ENCODE data around the gene STX1B.
"Not testable (repeated sequence)": the region's sequence is repeated elsewhere in the genome, so short reads cannot be mapped to it uniquely, and the experiment has no call there.

Gene STX1B

GRCh38 chr16:31011815-31012214 is 1.4 kb upstream of the STX1B start:
- DNase-seq: not testable (repeated sequence)

- DNase-seq: no peak
Measured at GRCh38 chr16:31009894-31010584, 399 bp downstream of the STX1B start.

GRCh38 chr16:31009120-31009519 is 1.3 kb downstream of the STX1B start:
- DNase-seq: no peak

GRCh38 chr16:31008551-31008950 is 1.9 kb downstream of the STX1B start:
- DNase-seq: no peak

GRCh38 chr16:31008149-31008548 is 2.3 kb downstream of the STX1B start:
- DNase-seq: no peak

GRCh38 chr16:31007684-31008083 is 2.8 kb downstream of the STX1B start:
- no peak for DNase-seq

- no peak for DNase-seq
Measured at GRCh38 chr16:31006589-31006988, 3.8 kb downstream of the STX1B start.

- DNase-seq: no peak
Measured at GRCh38 chr16:31006086-31006385, 4.4 kb downstream of the STX1B start.

- no peak for DNase-seq
Measured at GRCh38 chr16:31005350-31006085, 4.9 kb downstream of the STX1B start.

- no peak for DNase-seq
Measured at GRCh38 chr16:31004658-31005057, 5.8 kb downstream of the STX1B start.

- no peak for DNase-seq
Measured at GRCh38 chr16:31003744-31004143, 6.7 kb downstream of the STX1B start.

- DNase-seq: no peak
Measured at GRCh38 chr16:31002862-31003341, 7.5 kb downstream of the STX1B start.

GRCh38 chr16:31002250-31002700 is 8.2 kb downstream of the STX1B start:
- no peak for DNase-seq

- DNase-seq: no peak
Measured at GRCh38 chr16:31001507-31002249, 8.8 kb downstream of the STX1B start.

- no peak for DNase-seq
Measured at GRCh38 chr16:31000671-31001382, 9.6 kb downstream of the STX1B start.

GRCh38 chr16:30998852-30999761 is 11.3 kb downstream of the STX1B start:
- DNase-seq: no peak

- no peak for DNase-seq
Measured at GRCh38 chr16:30997725-30998711, 12.4 kb downstream of the STX1B start.

GRCh38 chr16:30996985-30997724 is 13.3 kb downstream of the STX1B start:
- DNase-seq: peak; percentile 87

- DNase-seq: no peak
Measured at GRCh38 chr16:30996324-30996984, 14.0 kb downstream of the STX1B start.

Measured in stimulated activated CD4-positive, alpha-beta T cell treated with anti-CD3 and anti-CD28 coated beads, Interleukin-15, amount 100 ng/mL, for 24 hours (primary cell).